ENCODE results near the gene ABCA13.

ABCA13 gene

DNA sequence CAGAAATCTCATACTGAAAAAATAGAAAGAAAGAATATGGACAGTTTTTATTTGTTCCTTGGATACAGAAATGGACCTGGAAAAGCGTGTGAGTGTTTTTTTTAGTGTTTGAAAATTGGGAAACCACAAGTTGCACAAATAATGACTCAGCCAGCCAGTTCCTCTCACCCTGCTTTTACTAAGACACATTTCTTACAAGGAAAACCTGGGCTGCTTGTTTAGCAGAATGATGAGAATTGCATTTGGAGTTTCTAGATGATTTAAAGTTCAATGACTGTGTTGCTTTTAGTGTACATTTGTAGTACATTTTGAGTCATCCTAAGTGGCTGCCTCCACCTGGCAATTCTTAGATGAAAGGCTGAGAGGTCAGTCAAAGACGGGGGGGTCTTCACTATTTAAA lies 218.7 kb downstream of the ABCA13 start:
- no peak overlapping the region for H3K27ac ChIP-seq

DNA sequence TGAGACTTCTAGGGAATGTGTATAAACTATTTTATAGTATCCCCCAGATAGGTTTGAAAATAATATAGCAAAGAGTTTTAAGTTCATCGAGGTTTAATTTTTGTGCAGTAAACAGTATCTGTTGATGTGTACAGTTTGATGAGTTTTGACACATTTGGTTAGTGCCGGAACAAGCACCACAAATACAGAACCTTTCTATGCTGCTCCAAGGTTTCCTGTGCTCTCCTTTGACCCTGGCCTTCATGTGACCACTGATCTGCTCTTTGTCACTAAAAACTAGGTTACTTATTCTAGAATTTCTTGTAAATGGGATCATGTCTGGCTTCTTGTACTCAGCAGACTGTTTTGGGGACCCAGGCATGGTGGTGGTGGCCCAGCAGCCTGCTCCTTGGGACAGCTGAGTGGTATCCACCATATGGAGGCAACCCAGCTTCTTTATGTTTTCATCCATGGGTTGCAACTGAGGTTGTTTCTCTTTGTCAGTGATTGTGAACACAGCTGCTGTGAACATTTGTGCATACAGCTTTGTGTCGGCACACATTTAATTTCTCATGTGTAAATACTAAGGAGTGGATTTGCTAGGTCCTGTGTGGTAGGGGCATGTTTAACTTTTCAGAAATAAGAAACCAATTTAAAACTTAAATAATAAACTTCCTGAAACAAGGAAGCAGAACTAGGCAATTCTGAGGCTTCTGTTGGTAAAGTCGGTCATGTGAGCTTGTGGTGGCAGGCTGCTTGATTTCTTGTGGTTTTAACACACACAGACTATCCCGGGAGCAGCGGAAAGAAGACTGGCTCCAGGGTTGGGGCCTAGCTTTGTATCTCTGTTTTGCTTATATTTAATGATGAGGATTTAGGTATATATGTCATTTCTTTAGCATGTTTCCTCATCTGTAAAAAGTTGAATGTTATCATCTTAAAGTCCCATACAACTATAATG lies 219.4 kb downstream of the ABCA13 start:
- Histone ChIP-seq H3K27me3 (ENCODE audit: insufficient read depth, low read depth, severe bottlenecking) (no peaks in the 10 kb centered on the region), H3K27ac (no peak overlapping the region), H3K36me3 (no peaks in the 10 kb centered on the region), H3K9me3 (ENCODE audit: severe bottlenecking) (no peaks in the 10 kb centered on the region), H3K4me3 (ENCODE audit: low read depth, low read length) (no peak overlapping the region)
- TF ChIP-seq, protein P1, sequence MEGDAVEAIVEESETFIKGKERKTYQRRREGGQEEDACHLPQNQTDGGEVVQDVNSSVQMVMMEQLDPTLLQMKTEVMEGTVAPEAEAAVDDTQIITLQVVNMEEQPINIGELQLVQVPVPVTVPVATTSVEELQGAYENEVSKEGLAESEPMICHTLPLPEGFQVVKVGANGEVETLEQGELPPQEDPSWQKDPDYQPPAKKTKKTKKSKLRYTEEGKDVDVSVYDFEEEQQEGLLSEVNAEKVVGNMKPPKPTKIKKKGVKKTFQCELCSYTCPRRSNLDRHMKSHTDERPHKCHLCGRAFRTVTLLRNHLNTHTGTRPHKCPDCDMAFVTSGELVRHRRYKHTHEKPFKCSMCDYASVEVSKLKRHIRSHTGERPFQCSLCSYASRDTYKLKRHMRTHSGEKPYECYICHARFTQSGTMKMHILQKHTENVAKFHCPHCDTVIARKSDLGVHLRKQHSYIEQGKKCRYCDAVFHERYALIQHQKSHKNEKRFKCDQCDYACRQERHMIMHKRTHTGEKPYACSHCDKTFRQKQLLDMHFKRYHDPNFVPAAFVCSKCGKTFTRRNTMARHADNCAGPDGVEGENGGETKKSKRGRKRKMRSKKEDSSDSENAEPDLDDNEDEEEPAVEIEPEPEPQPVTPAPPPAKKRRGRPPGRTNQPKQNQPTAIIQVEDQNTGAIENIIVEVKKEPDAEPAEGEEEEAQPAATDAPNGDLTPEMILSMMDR (IDR thresholded peaks at IDR 0.05; ENCODE audit: low read depth, low read length), result no peak
- DNase-seq, result no peak

More for the DNA sequence above, 218.7 kb downstream of the ABCA13 start:
- Histone ChIP-seq H3K27me3 (ENCODE audit: insufficient read depth, low read depth, severe bottlenecking) (no peaks in the 10 kb centered on the region), H3K4me3 (ENCODE audit: low read depth, low read length) (no peak overlapping the region), H3K9me3 (ENCODE audit: severe bottlenecking) (no peaks in the 10 kb centered on the region), H3K36me3 (no peaks in the 10 kb centered on the region)
- TF ChIP-seq, protein P1 (IDR thresholded peaks at IDR 0.05; ENCODE audit: low read depth, low read length), result no peak
- DNase-seq, result no peak

DNA sequence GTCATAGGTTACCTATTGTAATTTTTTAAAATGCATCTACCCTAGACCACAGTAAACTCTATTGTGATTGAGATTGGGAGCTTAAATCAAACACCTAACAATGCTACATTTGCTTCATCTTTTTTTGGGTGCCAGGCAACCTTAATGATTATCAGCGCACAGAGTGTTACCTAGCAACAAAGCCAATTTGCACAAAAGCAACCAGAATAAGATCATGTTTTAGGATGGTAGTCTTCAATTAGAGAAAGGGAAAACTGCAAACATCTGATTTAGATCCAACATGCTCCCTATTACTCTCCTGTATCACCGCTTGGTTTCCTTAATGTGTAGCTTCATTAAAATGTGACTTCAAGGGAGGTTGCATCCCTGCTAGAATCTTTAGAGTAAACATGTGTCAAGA lies 226.9 kb downstream of the ABCA13 start:
- no peak for DNase-seq
- no peaks in the 10 kb centered on the region for H3K9me3 ChIP-seq (ENCODE audit: severe bottlenecking)
- no peaks in the 10 kb centered on the region for H3K36me3 ChIP-seq
- H3K4me3 ChIP-seq (ENCODE audit: low read depth, low read length), result no peak overlapping the region
- TF ChIP-seq, protein P1 (IDR thresholded peaks at IDR 0.05; ENCODE audit: low read depth, low read length), result no peak
- no peak overlapping the region for H3K27ac ChIP-seq
- no peaks in the 10 kb centered on the region for H3K27me3 ChIP-seq (ENCODE audit: insufficient read depth, low read depth, severe bottlenecking)

DNA sequence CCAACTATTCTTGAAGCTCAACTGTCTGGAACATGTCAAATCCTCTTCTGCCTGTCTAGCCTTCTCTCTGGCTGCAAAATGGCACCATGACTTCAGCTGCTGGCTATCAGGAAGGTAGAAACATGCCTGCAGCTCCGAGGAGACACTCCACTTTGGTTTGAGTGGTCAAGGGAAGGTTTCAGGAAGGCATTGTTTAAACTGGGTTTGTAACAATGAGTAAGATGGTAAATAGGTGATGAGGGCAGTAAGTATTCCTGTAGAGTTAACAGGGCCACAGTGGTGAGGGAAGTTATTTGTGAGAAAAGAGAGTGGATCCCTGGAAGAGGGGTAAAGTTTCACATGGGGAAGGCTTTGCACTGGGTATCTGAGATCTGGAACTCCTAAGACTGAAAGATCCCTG lies 231.5 kb downstream of the ABCA13 start:
- Histone ChIP-seq H3K27ac (no peak overlapping the region), H3K27me3 (ENCODE audit: insufficient read depth, low read depth, severe bottlenecking) (no peaks in the 10 kb centered on the region), H3K9me3 (ENCODE audit: severe bottlenecking) (no peaks in the 10 kb centered on the region), H3K36me3 (no peaks in the 10 kb centered on the region), H3K4me3 (ENCODE audit: low read depth, low read length) (no peak overlapping the region)
- no peak for DNase-seq
- TF ChIP-seq, protein P1 (IDR thresholded peaks at IDR 0.05; ENCODE audit: low read depth, low read length), result no peak

DNA sequence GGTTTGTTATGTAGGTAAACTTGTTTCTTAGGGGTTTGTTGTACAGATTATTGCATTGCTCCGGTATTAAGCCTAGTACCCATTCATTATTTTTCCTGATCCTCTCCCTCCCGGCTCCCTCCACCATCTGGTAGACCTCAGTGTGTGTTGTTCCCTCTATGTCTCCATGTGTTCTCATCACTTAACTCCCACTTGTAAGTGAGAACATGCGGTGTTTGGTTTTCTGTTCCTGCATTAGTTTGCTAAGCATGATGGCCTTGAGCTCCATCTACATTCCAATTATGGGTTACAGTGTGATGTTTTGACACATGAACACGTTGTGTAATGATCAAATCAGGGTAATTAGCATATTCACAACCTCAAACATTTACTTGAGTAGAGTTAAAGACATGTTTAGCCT lies 237.5 kb downstream of the ABCA13 start:
- TF ChIP-seq, protein P1 (IDR thresholded peaks at IDR 0.05; ENCODE audit: low read depth, low read length), result no peak
- no peaks in the 10 kb centered on the region for H3K36me3 ChIP-seq
- H3K9me3 ChIP-seq (ENCODE audit: severe bottlenecking), result no peaks in the 10 kb centered on the region
- no peak overlapping the region for H3K4me3 ChIP-seq (ENCODE audit: low read depth, low read length)
- H3K27me3 ChIP-seq (ENCODE audit: insufficient read depth, low read depth, severe bottlenecking), result no peaks in the 10 kb centered on the region
- no peak overlapping the region for H3K27ac ChIP-seq
- no peak for DNase-seq

Data from WERI-Rb-1 (cell line).